ENCODE measurements around the gene BARD1.
"Not testable (repeated sequence)": the region's sequence is repeated elsewhere in the genome, so short reads cannot be mapped to it uniquely, and the experiment has no call there.

BARD1 gene

DNA sequence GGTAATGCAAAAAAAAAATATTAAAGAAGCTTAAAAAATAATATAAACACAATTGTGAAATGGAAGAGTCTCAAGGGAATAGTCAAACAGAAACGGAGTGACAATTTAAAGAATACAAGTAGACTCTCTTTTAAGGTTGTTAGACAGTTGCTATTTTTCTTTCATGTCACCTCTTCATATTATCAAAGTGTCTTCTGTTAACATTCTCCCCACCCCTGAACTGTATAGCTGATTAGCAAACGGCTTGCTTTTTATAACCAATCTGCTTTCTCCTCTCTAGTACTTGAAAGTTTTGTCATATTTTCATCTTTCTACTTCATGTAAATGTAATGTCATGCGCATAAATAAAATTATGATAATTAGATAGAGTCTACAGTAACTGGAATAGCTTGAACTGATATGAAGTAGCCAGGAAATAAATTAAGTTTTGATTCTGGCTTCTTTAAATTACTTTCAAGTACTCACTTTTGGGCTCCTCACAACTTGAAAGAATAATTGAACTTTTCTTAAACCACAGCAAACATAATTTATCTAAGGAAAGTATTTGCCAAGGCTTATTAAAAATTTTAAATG, 37.0 kb downstream of the BARD1 start:
- no peak overlapping the region for H3K4me3 ChIP-seq (ENCODE audit: low read depth, low read length)

DNA sequence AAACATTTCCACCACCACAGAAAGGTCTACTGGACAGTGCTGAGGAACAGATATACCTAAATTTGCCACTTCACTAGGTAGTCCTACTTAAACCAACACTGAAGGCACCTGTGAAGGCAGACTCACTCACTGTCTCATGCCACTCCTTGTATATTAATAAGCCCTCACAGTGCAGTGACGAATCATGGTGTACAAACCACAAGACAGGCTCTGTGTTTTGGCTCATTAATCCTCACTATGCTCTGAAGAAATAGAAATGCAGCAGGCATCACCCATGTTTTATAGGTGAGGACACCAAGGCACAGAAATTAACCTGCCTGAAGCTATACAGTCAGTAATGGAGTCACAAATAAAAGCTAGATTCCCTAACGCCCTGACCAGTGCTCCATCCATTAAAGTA, 44.3 kb downstream of the BARD1 start:
- H3K4me3 ChIP-seq (ENCODE audit: low read depth, low read length), result no peak overlapping the region

DNA sequence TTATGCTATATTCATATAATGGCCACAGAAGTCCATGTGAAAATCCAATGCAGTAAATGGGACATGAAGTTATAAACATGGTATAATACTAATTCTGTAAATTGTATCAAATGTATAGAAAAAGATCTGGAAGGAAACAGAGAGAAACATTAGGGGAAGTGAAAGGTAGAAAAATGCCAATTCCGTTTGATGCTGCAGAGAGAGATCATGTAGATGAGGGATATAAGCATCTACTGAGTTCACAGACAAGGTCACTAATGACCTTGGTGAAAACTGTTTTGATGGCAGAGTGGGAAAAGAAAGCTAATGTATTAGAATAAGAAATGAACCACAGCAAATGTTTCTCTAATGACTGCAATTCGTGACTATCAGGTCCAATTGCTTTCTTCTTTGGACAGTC, 56.0 kb downstream of the BARD1 start:
- no peak overlapping the region for H3K4me3 ChIP-seq (ENCODE audit: low read depth, low read length)

DNA sequence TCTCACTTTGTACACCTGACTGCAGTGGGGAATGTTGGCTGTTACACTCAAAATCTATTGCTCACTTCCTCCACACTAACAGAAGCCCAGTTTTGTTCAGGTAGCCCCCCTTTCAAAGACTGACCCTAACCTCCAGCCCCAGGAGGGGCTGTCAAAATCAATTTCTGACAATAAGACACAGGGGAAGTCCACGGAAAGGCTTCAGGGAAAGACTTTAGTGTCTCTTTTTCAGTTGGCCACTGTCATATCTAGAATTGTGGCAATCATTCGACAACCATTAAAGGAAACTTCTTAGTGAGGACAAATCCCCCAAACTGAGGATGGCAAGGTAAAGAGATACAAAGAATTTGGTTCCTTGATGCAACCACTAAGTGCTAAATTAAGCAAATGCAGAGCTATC, 59.0 kb downstream of the BARD1 start:
- H3K4me3 ChIP-seq (ENCODE audit: low read depth, low read length), result no peak overlapping the region

DNA sequence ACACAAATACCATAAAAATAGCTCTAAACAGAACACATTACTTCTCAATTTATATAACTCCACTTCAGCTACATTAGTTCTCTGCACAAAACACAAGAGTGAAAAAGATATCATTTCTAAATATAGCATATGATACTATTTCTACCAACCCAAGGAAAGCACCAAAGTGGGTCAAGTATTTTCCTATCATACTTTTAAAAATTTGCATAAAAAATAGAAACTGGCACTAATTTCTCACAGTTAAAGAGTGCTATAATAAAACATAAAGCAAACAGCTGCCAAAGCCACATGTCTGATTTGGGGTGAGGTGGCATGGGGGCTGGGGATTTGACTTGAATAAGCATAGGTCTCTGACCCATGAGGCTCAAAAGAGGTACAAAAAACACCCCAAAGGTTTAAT, 61.5 kb downstream of the BARD1 start:
- H3K4me3 ChIP-seq (ENCODE audit: low read depth, low read length), result no peak overlapping the region

DNA sequence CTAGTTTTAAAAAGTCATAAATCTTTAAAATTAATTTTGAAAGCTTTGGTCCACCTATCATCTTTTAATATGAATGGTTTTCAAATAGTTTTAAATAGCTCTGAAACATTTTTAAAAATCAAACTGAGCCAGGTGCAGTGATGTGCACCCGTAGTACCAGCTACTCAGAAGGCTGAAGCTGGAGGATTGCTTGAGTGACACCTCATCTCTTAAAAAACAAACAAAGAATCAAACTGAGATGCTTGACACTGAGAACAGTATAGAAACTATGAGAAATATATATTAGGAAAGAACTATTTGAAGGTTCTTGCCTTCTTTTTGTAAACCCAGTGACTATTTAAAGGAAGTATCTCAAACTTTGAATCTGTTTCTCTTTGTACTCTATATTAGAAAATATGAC, 67.4 kb downstream of the BARD1 start:
- no peak overlapping the region for H3K4me3 ChIP-seq (ENCODE audit: low read depth, low read length)

DNA sequence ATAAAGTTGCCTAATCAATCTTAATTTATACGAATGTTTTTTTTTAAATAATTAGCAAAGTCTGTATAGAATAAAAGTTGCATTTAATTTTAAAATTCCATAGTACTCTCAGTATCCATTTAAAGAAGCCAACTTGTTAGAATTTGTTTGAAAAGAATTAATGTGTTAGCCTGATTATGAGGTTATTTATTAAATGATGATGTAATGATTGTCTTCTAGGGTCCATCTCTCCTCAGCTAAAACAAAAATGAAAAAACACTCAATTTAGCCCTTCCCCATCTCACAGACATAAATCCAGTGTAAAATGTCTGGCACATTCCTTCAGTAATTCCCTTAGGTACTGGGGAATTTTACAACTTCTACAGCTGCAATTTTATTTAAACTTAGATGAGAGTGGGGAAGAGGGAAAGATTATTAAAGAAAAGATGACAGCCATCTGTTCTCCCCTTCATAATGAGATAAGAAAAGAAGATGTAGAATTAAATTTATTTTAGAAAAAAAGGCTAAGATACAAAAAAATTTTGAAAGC, 68.6 kb downstream of the BARD1 start:
- no peak overlapping the region for H3K4me3 ChIP-seq (ENCODE audit: low read depth, low read length)

DNA sequence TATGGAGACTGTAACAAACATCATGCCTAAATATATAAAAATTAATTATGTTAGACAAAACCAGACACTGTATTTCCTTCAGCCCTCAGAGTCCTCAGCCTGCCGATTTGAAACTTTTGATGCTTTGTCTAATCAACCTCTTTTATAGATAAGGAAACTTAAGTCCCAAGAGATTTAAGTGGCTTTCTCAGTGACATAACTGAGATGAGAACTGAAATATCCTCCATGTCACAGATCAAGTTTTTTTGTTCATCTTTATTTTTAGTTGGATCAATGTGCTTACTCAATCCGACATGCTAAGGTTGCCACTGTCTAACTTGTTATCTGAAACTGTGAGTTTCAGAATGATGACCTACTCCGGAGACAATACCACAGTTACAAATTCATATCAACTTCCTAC, 72.3 kb downstream of the BARD1 start:
- no peak overlapping the region for H3K4me3 ChIP-seq (ENCODE audit: low read depth, low read length)

DNA sequence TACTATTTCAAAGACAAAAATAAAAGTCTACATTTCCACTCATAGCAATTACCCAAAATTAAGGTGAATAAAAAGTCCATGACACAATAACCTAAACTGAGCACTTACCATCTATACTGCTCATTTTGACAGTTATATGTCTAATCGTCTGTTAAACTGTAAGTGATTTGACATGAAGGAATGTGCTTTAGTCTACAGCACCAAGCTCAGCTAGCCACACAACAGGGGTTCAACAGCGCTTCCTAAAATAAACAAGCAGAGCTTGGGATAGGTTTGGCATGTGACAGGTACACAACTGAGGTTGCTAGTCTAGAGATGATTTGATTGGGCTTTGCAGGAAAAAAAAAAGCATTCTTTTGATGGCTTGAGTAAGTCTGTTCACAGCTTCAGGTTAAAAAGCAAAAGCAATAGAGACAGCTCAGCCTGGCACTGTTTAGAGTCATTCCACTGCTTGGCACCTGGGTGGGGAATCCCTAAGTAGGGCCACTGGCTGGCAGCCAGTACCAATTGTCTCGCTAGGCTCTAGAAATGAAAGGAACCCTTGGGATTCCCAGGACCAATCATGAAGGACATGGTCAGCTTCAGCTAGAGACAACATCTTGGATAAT, 78.6 kb downstream of the BARD1 start:
- no peak overlapping the region for H3K4me3 ChIP-seq (ENCODE audit: low read depth, low read length)

DNA sequence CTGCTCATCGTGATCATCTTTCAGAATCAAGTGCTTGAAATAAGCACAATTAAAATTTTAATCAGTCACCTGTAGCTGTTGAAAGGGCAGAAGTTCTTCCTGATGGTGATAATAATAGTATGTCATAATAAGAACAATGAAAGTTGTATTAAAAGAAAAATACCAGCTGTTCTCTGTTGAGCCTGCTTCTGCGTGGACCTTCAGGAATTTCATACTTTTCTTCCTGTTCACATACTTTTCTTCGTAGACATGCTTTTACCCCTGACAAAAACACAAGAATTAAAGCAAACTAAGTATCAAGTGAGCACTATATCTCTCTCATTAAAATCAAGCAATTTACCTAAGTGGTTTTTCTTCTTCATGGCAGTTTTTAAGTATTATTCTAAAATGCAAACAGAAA, 79.2 kb downstream of the BARD1 start:
- no peak overlapping the region for H3K4me3 ChIP-seq (ENCODE audit: low read depth, low read length)

DNA sequence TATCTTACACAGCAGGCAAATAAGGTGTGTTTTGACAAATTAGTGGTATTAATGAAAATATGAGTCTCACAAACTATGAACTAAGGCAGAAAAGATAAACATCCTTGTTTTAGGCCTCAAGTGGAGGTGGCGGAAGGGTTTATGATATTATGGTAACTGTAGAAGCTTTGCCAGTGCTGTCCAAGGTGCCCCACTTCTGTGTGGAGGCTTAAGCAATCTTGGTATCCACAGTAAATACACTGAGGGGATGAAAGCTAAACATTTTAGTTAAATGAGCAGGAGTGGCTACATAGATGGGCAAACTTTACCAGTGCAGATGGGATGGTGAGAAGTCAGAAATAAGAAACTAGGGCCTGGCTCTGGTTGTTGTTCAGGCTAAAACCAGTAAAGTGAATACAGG, 84.7 kb downstream of the BARD1 start:
- no peak overlapping the region for H3K4me3 ChIP-seq (ENCODE audit: low read depth, low read length)

DNA sequence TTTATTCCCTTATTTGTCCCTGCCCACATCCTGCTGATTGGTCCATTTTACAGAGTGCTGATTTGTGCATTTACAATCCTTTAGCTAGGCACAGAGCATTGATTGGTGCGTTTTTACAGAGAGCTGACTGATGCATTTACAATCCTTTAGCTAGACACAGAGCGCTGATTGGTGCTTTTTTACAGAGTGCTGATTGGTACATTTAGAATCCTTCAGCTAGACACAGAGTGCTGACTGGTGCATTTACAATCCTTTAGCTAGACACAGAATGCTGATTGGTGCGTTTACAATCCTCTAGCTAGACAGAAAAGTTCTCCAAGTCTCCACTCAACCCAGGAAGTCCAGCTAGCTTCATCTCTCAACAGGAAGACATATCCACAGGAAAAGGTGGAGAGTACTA, 91.6 kb downstream of the BARD1 start:
- H3K4me3 ChIP-seq (ENCODE audit: low read depth, low read length), result not testable (repeated sequence)

DNA sequence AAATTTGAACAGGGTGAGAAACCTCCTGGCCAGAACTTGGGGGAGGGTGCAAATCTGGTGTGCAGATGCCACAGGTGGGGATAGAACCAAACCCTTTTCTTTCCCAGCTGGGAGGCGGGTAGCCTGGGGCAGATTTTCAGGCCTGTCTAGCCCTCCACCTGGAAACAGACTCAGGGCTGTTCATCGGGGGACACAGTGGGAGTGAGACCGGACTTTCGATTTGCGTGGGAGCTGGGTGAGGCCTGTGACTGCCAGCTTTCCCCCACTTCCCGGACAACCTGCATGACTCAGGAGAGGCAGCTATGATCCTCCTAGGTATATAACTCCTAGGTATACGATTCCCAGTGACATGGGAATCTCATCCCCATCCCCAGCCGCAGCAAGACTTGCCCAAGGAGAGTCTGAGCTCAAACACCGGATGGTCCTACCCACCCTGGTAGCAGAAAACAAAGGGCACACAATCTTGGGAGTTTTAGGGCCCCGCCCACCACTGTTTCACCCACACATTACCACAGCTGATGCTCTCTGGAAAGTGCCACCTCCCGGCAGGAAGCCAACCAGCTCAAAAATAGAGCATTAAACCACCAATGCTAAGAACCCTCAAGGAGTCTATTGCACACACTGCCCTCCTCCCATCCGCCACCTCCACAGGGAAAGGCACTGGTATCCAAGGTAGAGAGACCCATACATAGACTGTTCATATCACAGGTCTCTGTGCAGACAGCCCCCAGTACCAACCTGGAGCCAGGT, 92.5 kb downstream of the BARD1 start:
- no peak overlapping the region for H3K4me3 ChIP-seq (ENCODE audit: low read depth, low read length)

DNA sequence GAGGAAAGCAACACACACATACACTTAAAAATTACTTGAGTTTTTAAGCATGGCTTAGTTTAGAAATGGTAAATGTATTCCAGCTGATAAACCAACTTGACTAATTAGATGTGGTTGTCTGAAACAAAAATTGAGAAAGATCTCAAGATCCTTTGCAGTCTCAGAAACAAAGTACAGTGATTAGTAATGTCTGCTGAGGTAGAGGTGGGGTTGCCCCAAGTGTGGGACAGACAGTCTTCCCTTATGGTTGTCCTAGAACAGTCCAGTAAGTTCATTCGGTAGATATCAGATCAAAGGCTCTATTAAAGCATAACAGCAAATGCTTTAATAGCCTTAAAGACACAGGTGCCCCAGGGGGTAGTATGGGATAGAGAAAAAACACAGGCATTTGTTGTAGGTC, 94.5 kb downstream of the BARD1 start:
- H3K4me3 ChIP-seq (ENCODE audit: low read depth, low read length), result no peak overlapping the region

DNA sequence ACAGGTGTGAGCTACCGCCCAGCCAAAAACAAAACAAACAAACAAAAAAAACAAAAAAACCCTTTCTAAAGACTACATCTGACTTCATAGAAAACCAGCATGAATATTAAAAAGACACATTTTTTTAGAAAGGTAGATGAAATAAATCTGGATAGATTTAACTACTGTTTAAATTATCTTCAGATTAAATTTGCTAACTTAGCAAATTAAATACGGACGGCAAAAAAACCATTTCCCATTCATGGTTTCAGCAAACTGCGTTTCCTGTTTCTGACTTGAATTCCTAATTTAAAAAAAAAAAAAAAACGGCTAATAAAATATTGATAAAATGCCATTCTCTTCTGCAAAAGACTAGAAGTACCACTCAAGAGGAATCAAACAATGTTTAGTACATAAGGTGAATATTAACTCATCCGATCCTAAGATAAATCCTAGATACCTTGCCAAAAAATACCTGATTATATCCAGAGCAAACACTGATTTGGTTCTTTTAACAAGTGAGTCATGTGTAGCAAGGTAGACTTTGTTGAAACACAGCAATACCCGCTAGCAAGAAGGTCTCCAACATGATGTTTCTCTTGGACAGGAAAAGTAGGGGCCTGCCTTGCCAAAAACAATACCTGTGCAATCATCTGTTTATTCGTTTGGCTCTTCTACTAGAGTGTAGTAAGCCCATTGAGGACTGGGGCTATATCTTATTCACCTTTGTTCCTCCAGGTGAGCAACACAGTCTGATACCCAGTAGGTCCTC, 96.2 kb downstream of the BARD1 start:
- H3K4me3 ChIP-seq (ENCODE audit: low read depth, low read length), result no peak overlapping the region

DNA sequence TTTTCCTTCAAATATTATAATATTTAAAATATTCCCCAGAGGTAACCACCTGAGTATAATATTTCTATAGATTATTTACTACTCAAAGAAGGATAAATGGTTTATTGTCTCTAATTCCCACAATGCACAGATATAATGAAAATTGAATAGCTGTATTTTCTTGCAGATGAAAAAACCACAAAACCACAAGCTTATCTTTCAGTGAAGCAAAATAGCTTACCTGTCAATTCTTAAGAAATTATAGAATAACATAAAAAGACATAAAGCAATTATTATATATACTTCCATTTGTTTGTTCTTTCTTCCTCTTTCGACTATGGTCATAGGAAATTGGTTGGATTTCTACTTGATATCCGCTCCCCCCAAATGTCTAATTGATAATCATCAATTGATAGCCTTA, 98.8 kb downstream of the BARD1 start:
- no peak overlapping the region for H3K4me3 ChIP-seq (ENCODE audit: low read depth, low read length)

DNA sequence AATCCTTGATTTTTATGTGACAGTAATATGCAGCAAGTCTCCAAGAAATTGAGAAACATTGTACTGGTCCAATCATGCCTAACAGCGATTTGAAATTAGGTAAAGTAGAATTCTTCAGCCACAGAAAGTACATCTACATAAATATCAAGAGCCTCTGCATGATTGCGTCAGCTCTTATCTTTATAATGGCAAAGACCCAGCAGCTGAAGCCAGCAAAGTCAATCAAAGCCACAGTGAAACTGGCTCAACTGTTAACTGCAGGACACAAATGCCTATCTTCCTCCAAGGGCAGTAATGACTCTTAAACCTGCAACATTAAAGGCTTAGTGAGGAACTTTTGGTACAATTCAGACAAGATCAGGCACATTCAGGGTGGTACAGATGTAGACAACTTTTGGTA, 102.5 kb downstream of the BARD1 start:
- H3K4me3 ChIP-seq (ENCODE audit: low read depth, low read length), result no peak overlapping the region

DNA sequence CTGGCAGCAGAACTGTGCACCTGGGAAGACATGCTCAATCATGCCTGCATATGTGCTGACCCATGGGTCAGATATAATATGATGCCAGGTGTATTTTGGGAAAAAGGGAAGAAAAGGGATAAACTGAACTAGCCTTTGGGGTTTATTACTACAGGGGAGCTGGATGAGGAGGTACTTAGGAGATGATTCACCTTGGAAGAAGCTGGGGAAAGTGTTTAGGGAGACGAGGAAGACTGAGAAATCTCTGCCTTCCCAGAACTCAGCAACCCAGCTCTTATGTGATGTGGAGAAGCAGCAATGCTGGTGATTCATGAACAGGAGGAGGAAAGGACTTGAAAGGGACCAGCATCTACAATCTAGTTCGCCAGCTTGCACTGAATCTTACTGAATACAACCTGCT, 110.2 kb downstream of the BARD1 start:
- H3K4me3 ChIP-seq (ENCODE audit: low read depth, low read length), result no peak overlapping the region

DNA sequence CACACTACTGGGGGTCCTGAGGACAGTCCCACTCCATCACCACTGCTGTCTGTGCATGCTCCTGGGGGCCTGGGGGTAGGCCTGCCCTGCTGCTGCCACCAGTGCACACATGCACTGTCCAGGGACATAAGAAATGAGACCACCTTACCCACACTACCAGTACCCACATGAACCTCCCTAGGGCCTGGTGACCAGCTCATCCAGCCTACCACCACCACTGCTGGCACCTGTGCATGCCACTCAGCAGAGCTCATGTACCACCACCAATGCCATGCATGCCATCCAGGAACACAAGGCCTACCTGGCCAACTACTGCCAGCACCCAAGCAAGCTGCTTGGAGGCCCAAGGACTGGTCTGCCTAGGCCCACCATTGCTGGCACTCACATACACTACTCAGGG, 112.8 kb downstream of the BARD1 start:
- no peak overlapping the region for H3K4me3 ChIP-seq (ENCODE audit: low read depth, low read length)

DNA sequence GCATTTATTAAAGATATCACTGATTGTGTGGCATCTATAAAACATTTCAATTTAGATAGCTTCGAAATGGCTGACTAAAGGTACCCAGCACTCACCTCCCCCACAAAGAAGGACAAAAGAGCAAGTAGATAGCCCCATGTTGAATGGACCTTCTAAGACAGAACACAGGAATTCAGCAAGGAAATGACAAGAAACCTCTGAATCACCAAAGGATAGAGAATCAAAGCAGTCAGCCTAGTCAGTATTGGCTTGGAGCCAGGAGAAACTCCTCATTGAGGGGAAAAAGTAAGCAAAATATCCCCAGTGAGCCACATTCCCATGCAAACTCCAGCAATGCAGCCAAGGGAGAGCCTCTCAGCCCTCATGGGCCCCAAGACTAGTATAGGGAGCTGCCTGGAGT, 113.7 kb downstream of the BARD1 start:
- H3K4me3 ChIP-seq (ENCODE audit: low read depth, low read length), result no peak overlapping the region

DNA sequence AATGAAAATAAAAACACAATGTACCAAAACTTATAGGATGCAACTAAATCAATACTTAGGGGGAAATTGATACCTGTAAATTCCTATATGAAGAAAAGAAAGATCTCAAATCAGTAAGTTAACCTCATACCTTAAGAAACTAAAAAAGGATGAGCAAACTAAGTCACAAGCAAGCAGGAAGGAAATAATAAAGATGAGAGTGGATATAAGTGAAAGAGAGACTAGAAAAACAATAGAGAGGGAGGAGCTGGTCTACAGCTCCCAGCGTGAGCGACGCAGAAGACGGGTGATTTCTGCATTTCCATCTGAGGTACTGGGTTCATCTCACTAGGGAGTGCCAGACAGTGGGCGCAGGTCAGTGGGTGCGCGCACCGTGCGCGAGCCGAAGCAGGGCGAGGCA, 125.9 kb downstream of the BARD1 start:
- peak overlapping the region; percentile 41 for H3K4me3 ChIP-seq (ENCODE audit: low read depth, low read length)

DNA sequence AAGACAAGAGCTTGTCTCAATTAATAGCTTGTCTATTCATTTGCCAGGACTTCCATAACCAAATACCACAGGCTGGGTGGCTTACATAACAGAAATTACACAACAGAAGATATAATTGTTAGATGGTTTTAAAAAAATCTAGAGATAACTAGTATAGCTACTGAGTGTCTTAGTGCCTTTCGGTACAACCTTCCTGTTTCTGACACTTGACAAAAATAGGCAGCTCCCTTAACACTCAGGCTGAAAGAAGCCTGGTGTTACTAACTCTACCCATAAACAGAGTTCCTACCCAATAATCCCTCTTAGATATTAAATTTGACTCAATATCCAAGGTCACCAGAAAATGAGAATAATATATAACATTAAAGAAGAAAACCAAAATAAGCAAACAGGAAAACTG, 129.7 kb downstream of the BARD1 start:
- H3K4me3 ChIP-seq (ENCODE audit: low read depth, low read length), result no peak overlapping the region
